Activated T-helper 9 cell treated with anti-CD3 and anti-CD28 coated beads, Interleukin-2, amount 50 U/mL, for 16 hours (primary cell): ENCODE measurements around the gene TRAPPC2L.

Experiments
- DNase-seq: peaks from one replicate; pipeline ENCODE4 v3.0.0-alpha.2; 2020; ENCODE audit warnings: low read depth

Gene TRAPPC2L

GRCh38 chr16:88861359-88861758 is 4.4 kb downstream of the TRAPPC2L start:
- no peak for DNase-seq

- no peak for DNase-seq
Measured at GRCh38 chr16:88862968-88863367, 6.0 kb downstream of the TRAPPC2L start.

GRCh38 chr16:88863426-88863825 is 6.5 kb downstream of the TRAPPC2L start:
- no peak for DNase-seq

GRCh38 chr16:88864099-88864498 is 7.2 kb downstream of the TRAPPC2L start:
- DNase-seq: no peak

- DNase-seq: no peak
Measured at GRCh38 chr16:88864521-88864920, 7.6 kb downstream of the TRAPPC2L start.

GRCh38 chr16:88865310-88865709 is 8.4 kb downstream of the TRAPPC2L start:
- no peak for DNase-seq

- no peak for DNase-seq
Measured at GRCh38 chr16:88865742-88866141, 8.8 kb downstream of the TRAPPC2L start.

GRCh38 chr16:88866151-88866920 is 9.4 kb downstream of the TRAPPC2L start, which contains the start of gene PABPN1L:
Gene PABPN1L (minus strand): TSS chr16:88866660. CDS start chr16:88866606, 54 bp downstream.
- DNase-seq: no peak

GRCh38 chr16:88867581-88868246 is 10.8 kb downstream of the TRAPPC2L start:
- no peak for DNase-seq

GRCh38 chr16:88868974-88869672 is 12.2 kb downstream of the TRAPPC2L start:
- DNase-seq: no peak

- DNase-seq: no peak
Measured at GRCh38 chr16:88869673-88869980, 12.7 kb downstream of the TRAPPC2L start.

GRCh38 chr16:88870608-88871348 is 13.9 kb downstream of the TRAPPC2L start:
- no peak for DNase-seq

GRCh38 chr16:88871349-88871702 is 14.4 kb downstream of the TRAPPC2L start:
- no peak for DNase-seq

- DNase-seq: no peak
Measured at GRCh38 chr16:88871730-88872416, 14.9 kb downstream of the TRAPPC2L start.

GRCh38 chr16:88872650-88873331 is 15.9 kb downstream of the TRAPPC2L start:
- DNase-seq: no peak

- no peak for DNase-seq
Measured at GRCh38 chr16:88874938-88875599, 18.1 kb downstream of the TRAPPC2L start.

GRCh38 chr16:88875703-88876234 is 18.8 kb downstream of the TRAPPC2L start:
- no peak for DNase-seq

GRCh38 chr16:88876942-88877526 is 20.1 kb downstream of the TRAPPC2L start:
- no peak for DNase-seq

GRCh38 chr16:88877564-88878289 is 20.8 kb downstream of the TRAPPC2L start:
- no peak for DNase-seq
